ENCODE data around the gene SCARF2.
A peak's percentile ranks its signal among the peaks of the same experiment; 100 is the strongest.
"Not testable (repeated sequence)": the region's sequence is repeated elsewhere in the genome, so short reads cannot be mapped to it uniquely, and the experiment has no call there.

SCARF2 gene

GRCh38 chr22:20392983-20393704, 44.5 kb downstream of the SCARF2 start:
- no peak for DNase-seq (ENCODE audit: low read depth)
- no peak for TF ChIP-seq CTCF (IDR thresholded peaks at IDR 0.05; ENCODE audit: control insufficient read depth, extremely low read depth, insufficient read depth)

GRCh38 chr22:20392365-20392881, 45.2 kb downstream of the SCARF2 start:
- not testable (repeated sequence) for H3K4me3 ChIP-seq (ENCODE audit: low read depth, low read length); DNase-seq (ENCODE audit: low read depth)

More at GRCh38 chr22:20392983-20393704, 44.5 kb downstream of the SCARF2 start:
- peak overlapping the region; percentile 83 for H3K4me3 ChIP-seq (ENCODE audit: low read depth, low read length)

GRCh38 chr22:20391222-20391621, 46.4 kb downstream of the SCARF2 start:
- DNase-seq (ENCODE audit: low read depth), result no peak
- no peak for TF ChIP-seq CTCF (IDR thresholded peaks at IDR 0.05; ENCODE audit: control insufficient read depth, extremely low read depth, insufficient read depth)
- no peak overlapping the region for H3K4me3 ChIP-seq (ENCODE audit: low read depth, low read length)

GRCh38 chr22:20390394-20390907, 47.2 kb downstream of the SCARF2 start:
- DNase-seq (ENCODE audit: low read depth), result no peak
- H3K4me3 ChIP-seq (ENCODE audit: low read depth, low read length), result no peak overlapping the region
- TF ChIP-seq CTCF (IDR thresholded peaks at IDR 0.05; ENCODE audit: control insufficient read depth, extremely low read depth, insufficient read depth), result no peak

- DNase-seq (ENCODE audit: low read depth), result no peak
Measured at GRCh38 chr22:20389288-20389687, 48.3 kb downstream of the SCARF2 start.

GRCh38 chr22:20388200-20388599, 49.4 kb downstream of the SCARF2 start:
- TF ChIP-seq CTCF (IDR thresholded peaks at IDR 0.05; ENCODE audit: control insufficient read depth, extremely low read depth, insufficient read depth), result no peak
- no peak for DNase-seq (ENCODE audit: low read depth)
- H3K4me3 ChIP-seq (ENCODE audit: low read depth, low read length), result no peak overlapping the region

More at GRCh38 chr22:20389288-20389687, 48.3 kb downstream of the SCARF2 start:
- TF ChIP-seq CTCF (IDR thresholded peaks at IDR 0.05; ENCODE audit: control insufficient read depth, extremely low read depth, insufficient read depth), result no peak
- H3K4me3 ChIP-seq (ENCODE audit: low read depth, low read length), result no peak overlapping the region

- no peak overlapping the region for H3K4me3 ChIP-seq (ENCODE audit: low read depth, low read length)
- DNase-seq (ENCODE audit: low read depth), result no peak
- TF ChIP-seq CTCF (IDR thresholded peaks at IDR 0.05; ENCODE audit: control insufficient read depth, extremely low read depth, insufficient read depth), result no peak
Measured at GRCh38 chr22:20386972-20387371, 50.7 kb downstream of the SCARF2 start.

Data from LNCaP clone FGC (cell line).